Measurements from ENCODE around the gene PDGFB. TPM values are rescaled to one million over a fixed set of nuclear protein-coding genes. Genes with fewer than 3 reads are reported as not detected.
A peak's percentile ranks its signal among the peaks of the same experiment; 100 is the strongest.

PDGFB gene
- total and polyA plus RNA-seq, 9 of the 15 experiments (the other 6 are each of a cell fraction or from before 2014, with no cell fraction given): 0.07 to 4.0 (median 0.48) TPM; not detected in 1

DNA sequence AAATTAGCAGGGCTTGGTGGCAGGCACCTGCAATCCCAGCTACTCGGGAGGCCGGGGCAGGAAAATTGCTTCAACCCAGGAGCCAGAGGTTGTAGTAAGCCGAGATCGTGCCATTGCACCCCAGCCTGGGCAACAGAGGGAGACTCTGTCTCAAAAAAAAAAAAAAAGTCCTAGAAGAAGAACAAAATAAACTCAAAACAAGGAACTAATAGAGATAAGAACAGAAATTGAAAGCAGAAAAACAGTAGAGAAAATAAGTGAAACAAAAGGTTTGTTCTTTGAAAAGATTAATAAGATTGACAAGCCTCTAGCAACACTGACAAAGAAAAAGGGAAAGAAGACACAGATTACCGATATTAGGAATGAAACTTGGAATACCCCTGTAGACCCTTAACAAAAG lies 47.2 kb downstream of the PDGFB start (continued):
- no peak for TF ChIP-seq TAF1 (IDR thresholded peaks at IDR 0.05; ENCODE audit: control insufficient read depth, extremely low read depth, insufficient read depth, low read length, severe bottlenecking)
- TF ChIP-seq, protein P1, sequence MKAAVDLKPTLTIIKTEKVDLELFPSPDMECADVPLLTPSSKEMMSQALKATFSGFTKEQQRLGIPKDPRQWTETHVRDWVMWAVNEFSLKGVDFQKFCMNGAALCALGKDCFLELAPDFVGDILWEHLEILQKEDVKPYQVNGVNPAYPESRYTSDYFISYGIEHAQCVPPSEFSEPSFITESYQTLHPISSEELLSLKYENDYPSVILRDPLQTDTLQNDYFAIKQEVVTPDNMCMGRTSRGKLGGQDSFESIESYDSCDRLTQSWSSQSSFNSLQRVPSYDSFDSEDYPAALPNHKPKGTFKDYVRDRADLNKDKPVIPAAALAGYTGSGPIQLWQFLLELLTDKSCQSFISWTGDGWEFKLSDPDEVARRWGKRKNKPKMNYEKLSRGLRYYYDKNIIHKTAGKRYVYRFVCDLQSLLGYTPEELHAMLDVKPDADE (conservative IDR thresholded peaks at IDR 0.05; ENCODE audit: control insufficient read depth, low read depth, low read length): no peak
- TF ChIP-seq, protein P2, sequence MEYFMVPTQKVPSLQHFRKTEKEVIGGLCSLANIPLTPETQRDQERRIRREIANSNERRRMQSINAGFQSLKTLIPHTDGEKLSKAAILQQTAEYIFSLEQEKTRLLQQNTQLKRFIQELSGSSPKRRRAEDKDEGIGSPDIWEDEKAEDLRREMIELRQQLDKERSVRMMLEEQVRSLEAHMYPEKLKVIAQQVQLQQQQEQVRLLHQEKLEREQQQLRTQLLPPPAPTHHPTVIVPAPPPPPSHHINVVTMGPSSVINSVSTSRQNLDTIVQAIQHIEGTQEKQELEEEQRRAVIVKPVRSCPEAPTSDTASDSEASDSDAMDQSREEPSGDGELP (CRISPR knock-in tag; IDR thresholded peaks at IDR 0.05; ENCODE audit: borderline replicate concordance): no peak

DNA sequence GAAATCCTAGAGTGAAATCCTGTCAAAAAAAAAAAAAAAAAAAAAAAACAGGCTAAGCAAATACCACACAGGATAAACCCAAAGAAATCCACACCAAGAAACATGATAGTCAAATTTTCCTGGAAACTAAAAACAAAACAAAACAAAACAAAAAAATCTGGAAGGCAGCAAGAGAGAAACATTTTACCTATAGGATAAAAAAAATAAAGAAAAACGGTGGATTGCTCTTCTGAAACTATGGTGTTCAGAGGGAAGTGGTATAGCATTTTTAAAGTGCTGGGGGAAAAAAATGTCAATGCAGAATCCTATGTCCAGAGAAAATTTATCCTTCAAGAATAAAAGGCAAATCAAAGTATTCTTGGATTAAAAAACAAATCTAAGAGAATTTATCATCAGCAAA lies 50.7 kb downstream of the PDGFB start:
- BruUV-seq (replicated peaks): no TSS peak
- TF ChIP-seq CBX3 (IDR thresholded peaks at IDR 0.05; ENCODE audit: borderline replicate concordance in 1 of 2, low read length in 2 of 2) (peak in 1 of 2 experiments; percentile 80; a peak in 2 of 3 replicates), ZNF384 (IDR thresholded peaks at IDR 0.05; ENCODE audit: low read depth, low read length) (0 out of 2 replicates have a peak, but pooled peaks have one; percentile 16), BCOR (IDR thresholded peaks at IDR 0.05) (no peak), TRIM28 (IDR thresholded peaks at IDR 0.05) (peak; percentile 87), GATAD2B (IDR thresholded peaks at IDR 0.05; ENCODE audit: borderline replicate concordance) (no peak), ZNF408 (CRISPR knock-in tag; IDR thresholded peaks at IDR 0.05; ENCODE audit: low read depth) (no peak), SIX5 (IDR thresholded peaks at IDR 0.05; ENCODE audit: borderline replicate concordance in 1 of 2, insufficient read depth in 1 of 2, low read depth in 1 of 2, low read length in 2 of 2) (no peak), CEBPB (tag; IDR thresholded peaks at IDR 0.05) (no peak), ZNF146 (CRISPR knock-in tag; IDR thresholded peaks at IDR 0.05; ENCODE audit: unreplicated experiment) (no peak)
- TF ChIP-seq, protein P3, sequence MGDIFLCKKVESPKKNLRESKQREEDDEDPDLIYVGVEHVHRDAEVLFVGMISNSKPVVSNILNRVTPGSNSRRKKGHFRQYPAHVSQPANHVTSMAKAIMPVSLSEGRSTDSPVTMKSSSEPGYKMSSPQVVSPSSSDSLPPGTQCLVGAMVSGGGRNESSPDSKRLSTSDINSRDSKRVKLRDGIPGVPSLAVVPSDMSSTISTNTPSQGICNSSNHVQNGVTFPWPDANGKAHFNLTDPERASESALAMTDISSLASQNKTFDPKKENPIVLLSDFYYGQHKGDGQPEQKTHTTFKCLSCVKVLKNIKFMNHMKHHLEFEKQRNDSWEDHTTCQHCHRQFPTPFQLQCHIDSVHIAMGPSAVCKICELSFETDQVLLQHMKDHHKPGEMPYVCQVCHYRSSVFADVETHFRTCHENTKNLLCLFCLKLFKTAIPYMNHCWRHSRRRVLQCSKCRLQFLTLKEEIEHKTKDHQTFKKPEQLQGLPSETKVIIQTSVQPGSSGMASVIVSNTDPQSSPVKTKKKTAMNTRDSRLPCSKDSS (IDR thresholded peaks at IDR 0.05; ENCODE audit: low read depth, partially characterized antibody): peak; percentile 36
- TF ChIP-seq, protein P4, sequence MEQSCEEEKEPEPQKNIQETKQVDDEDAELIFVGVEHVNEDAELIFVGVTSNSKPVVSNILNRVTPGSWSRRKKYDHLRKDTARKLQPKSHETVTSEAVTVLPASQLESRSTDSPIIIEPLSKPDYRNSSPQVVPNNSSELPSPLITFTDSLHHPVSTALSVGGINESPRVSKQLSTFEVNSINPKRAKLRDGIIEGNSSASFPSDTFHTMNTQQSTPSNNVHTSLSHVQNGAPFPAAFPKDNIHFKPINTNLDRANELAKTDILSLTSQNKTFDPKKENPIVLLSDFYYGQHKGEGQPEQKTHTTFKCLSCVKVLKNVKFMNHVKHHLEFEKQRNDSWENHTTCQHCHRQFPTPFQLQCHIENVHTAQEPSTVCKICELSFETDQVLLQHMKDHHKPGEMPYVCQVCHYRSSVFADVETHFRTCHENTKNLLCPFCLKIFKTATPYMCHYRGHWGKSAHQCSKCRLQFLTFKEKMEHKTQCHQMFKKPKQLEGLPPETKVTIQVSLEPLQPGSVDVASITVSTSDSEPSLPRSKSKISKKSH (CRISPR knock-in tag; IDR thresholded peaks at IDR 0.05): no peak
- DNase-seq (ENCODE audit: extremely low read depth in 1 of 4, low spot score in 3 of 4): no peak
- Histone ChIP-seq H3K79me2 (ENCODE audit: control insufficient read depth, insufficient read depth, low read length) (no peaks in the 10 kb centered on the region), H3K9ac (ENCODE audit: insufficient read depth in 1 of 2, low read depth in 2 of 2, low read length in 2 of 2) (no peak overlapping the region), H4K20me1 (replicated peaks; ENCODE audit: control insufficient read depth, insufficient read depth, low read length) (no peaks in the 10 kb centered on the region), H3K4me1 (replicated peaks in 1 of 2; ENCODE audit: control insufficient read depth in 2 of 2, insufficient read depth in 2 of 2, low read length in 2 of 2) (no peaks in the 10 kb centered on the region), H3K4me3 (no peak overlapping the region), H3K36me3 (ENCODE audit: control insufficient read depth, insufficient read depth, low read length) (no peaks in the 10 kb centered on the region), H3K4me2 (ENCODE audit: insufficient read depth, low read length) (no peak overlapping the region), H3K27me3 (ENCODE audit: control insufficient read depth in 2 of 2, insufficient read depth in 2 of 2, low read length in 2 of 2) (no peaks in the 10 kb centered on the region; a peak in 1 of 5 replicates), H3K27ac (ENCODE audit: extremely low read depth, low read depth, low read length) (no peak overlapping the region), H2AFZ (ENCODE audit: low read depth, low read length) (no peak overlapping the region), H3K9me1 (ENCODE audit: control insufficient read depth, insufficient read depth, low read length) (no peaks in the 10 kb centered on the region), H3K9me3 (replicated peaks; ENCODE audit: control insufficient read depth, insufficient read depth, low read depth, low read length) (no peaks in the 10 kb centered on the region; the same call in 1 of the 2 replicates)
- POLR2A ChIA-PET: interaction anchor here (0.7 kb wide), 1 partner anchor 9 kb away, joined by 3 read pairs; no protein-coding TSS in a partner anchor
- intact Hi-C loops (cut with micrococcal nuclease) (no loop called here), in situ Hi-C loops (cut with MboI) (no loop called here)
- no peak for FAIRE-seq
- WGBS (ENCODE audit: insufficient coverage, low coverage, missing lambda C conversion rate): 0% methylated on average over 1 of the region's 1 CpG
- CTCF ChIA-PET (ENCODE audit: low intra/inter-chr PET ratio): interaction anchor here (0.7 kb wide), 1 partner anchor 9 kb away, joined by 4 read pairs; no protein-coding TSS in a partner anchor
- no peak for ATAC-seq

Data from K562 (cell line).